Neural progenitor cell (in vitro differentiated cells): ENCODE results near the gene LMF1. TPM values are rescaled to one million over a fixed set of nuclear protein-coding genes. Genes with fewer than 3 reads are reported as not detected.
A peak's percentile ranks its signal among the peaks of the same experiment; 100 is the strongest.

Experiments
- DNase-seq: peaks from one replicate; pipeline ENCODE4 v3.0.0-alpha.2; 2016; ENCODE audit warnings: low spot score
- H2AFZ ChIP-seq: fragments of 200-600 bp; sonication (generic); replicated peaks from 2 replicates; pipeline ENCODE4 v1.6.1; 2016; ENCODE audit warnings: antibody characterized with exemption
- H3F3A ChIP-seq: fragments of 200-600 bp; sonication (generic); 2 replicates; pipeline ENCODE4 v1.6.1; 2016; ENCODE audit warnings: antibody characterized with exemption, low read depth
- H3K27ac ChIP-seq: fragments of 200-600 bp; sonication (generic); 2 replicates; pipeline ENCODE4 v1.5.1; 2016; ENCODE audit warnings: mild to moderate bottlenecking
- H3K27me3 ChIP-seq: fragments of 200-600 bp; sonication (generic); 2 replicates; pipeline ENCODE4 v1.6.1; 2016; ENCODE audit warnings: mild to moderate bottlenecking, moderate library complexity
- H3K36me3 ChIP-seq: fragments of 200-600 bp; sonication (generic); 2 replicates; pipeline ENCODE4 v1.5.1; 2016
- H3K4me1 ChIP-seq: fragments of 200-600 bp; sonication (generic); 2 replicates; pipeline ENCODE4 v1.6.1; 2016; ENCODE audit warnings: mixed run types
- H3K4me2 ChIP-seq: fragments of 200-600 bp; sonication (generic); 2 replicates; pipeline ENCODE4 v1.6.1; 2016
- H3K4me3 ChIP-seq: fragments of 200-600 bp; sonication (generic); 2 replicates; pipeline ENCODE4 v1.5.1; 2016
- H3K79me2 ChIP-seq: fragments of 200-600 bp; sonication (generic); 2 replicates; pipeline ENCODE4 v1.6.1; 2016; ENCODE audit warnings: low read depth
- H3K9ac ChIP-seq: fragments of 200-600 bp; sonication (generic); 2 replicates; pipeline ENCODE4 v1.6.1; 2016
- H3K9me3 ChIP-seq: fragments of 200-600 bp; sonication (generic); 2 replicates; pipeline ENCODE4 v1.5.1; 2016; ENCODE audit warnings: low read depth
- H4K20me1 ChIP-seq: fragments of 200-600 bp; sonication (generic); 2 replicates; pipeline ENCODE4 v1.6.1; 2016; ENCODE audit warnings: low read depth
- H3K27ac Mint-ChIP-seq: 3 replicates; pipeline ENCODE4 v1.8.0; 2021; ENCODE audit warnings: mixed read lengths
- H3K27me3 Mint-ChIP-seq: 2 replicates; pipeline ENCODE4 v1.8.0; 2022; ENCODE audit warnings: low read depth, mild to moderate bottlenecking, inconsistent platforms, moderate library complexity, mixed read lengths; ENCODE audit not compliant: insufficient read depth
- H3K36me3 Mint-ChIP-seq: 3 replicates; pipeline ENCODE4 v1.8.0; 2021; ENCODE audit warnings: mixed read lengths
- H3K4me1 Mint-ChIP-seq: 3 replicates; pipeline ENCODE4 v1.8.0; 2021; ENCODE audit warnings: mixed read lengths
- H3K4me3 Mint-ChIP-seq: 3 replicates; pipeline ENCODE4 v1.8.0; 2021; ENCODE audit warnings: mild to moderate bottlenecking, moderate library complexity, mixed read lengths
- H3K9me3 Mint-ChIP-seq: 3 replicates; pipeline ENCODE4 v1.8.0; 2020; ENCODE audit warnings: mixed read lengths
- CTCF ChIP-seq: fragments of 200-600 bp; sonication (generic); IDR thresholded peaks from 2 replicates; pipeline ENCODE4 v1.5.1; 2017; ENCODE audit warnings: antibody characterized with exemption, mild to moderate bottlenecking
- EZH2 ChIP-seq: fragments of 200-600 bp; sonication (generic); IDR thresholded peaks from 2 replicates; pipeline ENCODE4 v1.6.1; 2017; ENCODE audit warnings: antibody characterized with exemption, mild to moderate bottlenecking, moderate library complexity
- EZH2phosphoT487 ChIP-seq: fragments of 200-600 bp; sonication (generic); IDR thresholded peaks from 2 replicates; pipeline ENCODE4 v1.6.1; 2017; ENCODE audit warnings: antibody characterized with exemption
- total RNA-seq: library from RNA; depleted of rRNA; stranded (reverse); fragments of >200 nt; gene quantifications from 2 replicates; pipeline ENCODE4 v1.2.3, GENCODE V29; 2015; ENCODE audit warnings: low replicate concordance

The LMF1 gene
- total RNA-seq, 1 donor from 2014 or later: 3.4 TPM

- peak; percentile 87 for DNase-seq
Observed at GRCh38 chr16:981695-982144, 10.9 kb upstream of the LMF1 start, which contains the start of gene SOX8. Gene SOX8 (plus strand): TSS chr16:981770. CDS start chr16:981923, 153 bp downstream.

GRCh38 chr16:980595-980854, 9.7 kb upstream of the LMF1 start:
- no peak for TF ChIP-seq CTCF
- TF ChIP-seq EZH2phosphoT487: peak; percentile 39
- TF ChIP-seq EZH2: peak; percentile 93
- Histone ChIP-seq H3K9me3 (no peaks in the 10 kb centered on the region), H2AFZ (no peak overlapping the region), H3K4me2 (peak overlapping the region; percentile 94), H4K20me1 (peaks cover 31% of the 10 kb centered on the region), H3K9ac (no peak overlapping the region), H3K36me3 (no peaks in the 10 kb centered on the region), H3K27ac (no peak overlapping the region), H3K27me3 (peaks cover 68% of the 10 kb centered on the region), H3K4me3 (peak overlapping the region; percentile 63), H3F3A (peaks cover 28% of the 10 kb centered on the region), H3K79me2 (no peaks in the 10 kb centered on the region), H3K4me1 (peaks cover 23% of the 10 kb centered on the region)
- H3K9me3 Mint-ChIP-seq: no peaks in the 10 kb centered on the region
- DNase-seq: no peak
- no peak overlapping the region for H3K27ac Mint-ChIP-seq
- no peak overlapping the region for H3K4me3 Mint-ChIP-seq
- no peaks in the 10 kb centered on the region for H3K36me3 Mint-ChIP-seq
- H3K4me1 Mint-ChIP-seq: peaks cover 18% of the 10 kb centered on the region
- H3K27me3 Mint-ChIP-seq: peaks cover 16% of the 10 kb centered on the region

More at GRCh38 chr16:981695-982144, 10.9 kb upstream of the LMF1 start, which contains the start of gene SOX8:
- peaks cover 68% of the 10 kb centered on the region for H3K27me3 ChIP-seq
- Mint-ChIP-seq H3K36me3 (no peaks in the 10 kb centered on the region), H3K27ac (no peak within 1 kb of the TSS), H3K9me3 (no peaks in the 10 kb centered on the region), H3K4me3 (peak within 1 kb of the TSS; percentile 87), H3K4me1 (peaks cover 18% of the 10 kb centered on the region), H3K27me3 (peaks cover 13% of the 10 kb centered on the region)
- no peak for TF ChIP-seq EZH2
- H3K36me3 ChIP-seq: no peaks in the 10 kb centered on the region
- H4K20me1 ChIP-seq: peaks cover 31% of the 10 kb centered on the region
- no peaks in the 10 kb centered on the region for H3K79me2 ChIP-seq
- H3K9ac ChIP-seq: no peak within 1 kb of the TSS
- H3K4me1 ChIP-seq: peaks cover 23% of the 10 kb centered on the region
- H3F3A ChIP-seq: peaks cover 28% of the 10 kb centered on the region
- H3K4me3 ChIP-seq: peak within 1 kb of the TSS; percentile 63
- peak within 1 kb of the TSS; percentile 94 for H3K4me2 ChIP-seq
- H2AFZ ChIP-seq: peak within 1 kb of the TSS; percentile 72
- H3K9me3 ChIP-seq: no peaks in the 10 kb centered on the region
- H3K27ac ChIP-seq: no peak within 1 kb of the TSS

- H3K36me3 ChIP-seq: no peaks in the 10 kb centered on the region
- Mint-ChIP-seq H3K4me1 (peaks cover 18% of the 10 kb centered on the region), H3K9me3 (no peaks in the 10 kb centered on the region), H3K36me3 (no peaks in the 10 kb centered on the region), H3K4me3 (peak overlapping the region; percentile 67), H3K27me3 (peaks cover 19% of the 10 kb centered on the region), H3K27ac (no peak overlapping the region)
- H3K27me3 ChIP-seq: peaks cover 68% of the 10 kb centered on the region
- H4K20me1 ChIP-seq: peaks cover 31% of the 10 kb centered on the region
- TF ChIP-seq EZH2phosphoT487 (peak; percentile 85), EZH2 (peak; percentile 96), CTCF (peak; percentile 20)
- peaks cover 23% of the 10 kb centered on the region for H3K4me1 ChIP-seq
- H3K79me2 ChIP-seq: no peaks in the 10 kb centered on the region
- H3K27ac ChIP-seq: no peak overlapping the region
- H3K4me3 ChIP-seq: peak overlapping the region; percentile 63
- H2AFZ ChIP-seq: no peak overlapping the region
- peaks cover 28% of the 10 kb centered on the region for H3F3A ChIP-seq
- peak overlapping the region; percentile 94 for H3K4me2 ChIP-seq
- no peaks in the 10 kb centered on the region for H3K9me3 ChIP-seq
- peak; percentile 52 for DNase-seq
- H3K9ac ChIP-seq: no peak overlapping the region
Observed at GRCh38 chr16:979859-980594, 9.2 kb upstream of the LMF1 start.

- no peak overlapping the region for H3K27ac ChIP-seq
- no peaks in the 10 kb centered on the region for H3K9me3 ChIP-seq
- H3K4me3 ChIP-seq: no peak overlapping the region
Observed at GRCh38 chr16:979147-979546, 8.4 kb upstream of the LMF1 start.

More at GRCh38 chr16:979147-979546, 8.4 kb upstream of the LMF1 start:
- Histone ChIP-seq H3K79me2 (no peaks in the 10 kb centered on the region), H2AFZ (no peak overlapping the region), H4K20me1 (peaks cover 31% of the 10 kb centered on the region), H3K9ac (no peak overlapping the region), H3F3A (peaks cover 28% of the 10 kb centered on the region), H3K4me2 (no peak overlapping the region), H3K36me3 (no peaks in the 10 kb centered on the region), H3K27me3 (peaks cover 62% of the 10 kb centered on the region), H3K4me1 (peaks cover 23% of the 10 kb centered on the region)
- H3K4me1 Mint-ChIP-seq: peaks cover 19% of the 10 kb centered on the region
- no peak overlapping the region for H3K27ac Mint-ChIP-seq
- no peaks in the 10 kb centered on the region for H3K9me3 Mint-ChIP-seq
- H3K36me3 Mint-ChIP-seq: no peaks in the 10 kb centered on the region
- no peak for DNase-seq
- H3K27me3 Mint-ChIP-seq: peaks cover 19% of the 10 kb centered on the region
- H3K4me3 Mint-ChIP-seq: no peak overlapping the region
- TF ChIP-seq EZH2: no peak
- TF ChIP-seq CTCF: no peak
- no peak for TF ChIP-seq EZH2phosphoT487
